Measurements from ENCODE around the gene SAP130.

The SAP130 gene

GRCh38 chr2:127940641-127941040 is 87.2 kb downstream of the SAP130 start:
- H3K27ac ChIP-seq (ENCODE audit: insufficient read depth, low read length, poor library complexity, severe bottlenecking): no peak overlapping the region
- no peaks in the 10 kb centered on the region for H3K9me3 ChIP-seq (ENCODE audit: control insufficient read depth, low read length)
- H3K27me3 ChIP-seq (replicated peaks; ENCODE audit: control insufficient read depth, insufficient read depth, low read length, poor library complexity, severe bottlenecking): no peaks in the 10 kb centered on the region
- no peaks in the 10 kb centered on the region for H3K4me1 ChIP-seq (ENCODE audit: control insufficient read depth, insufficient read depth, low read length, poor library complexity, severe bottlenecking)
- no peak for DNase-seq
- peaks cover 34% of the 10 kb centered on the region for H3K36me3 ChIP-seq (ENCODE audit: control insufficient read depth, insufficient read depth, low read length)
- no peak overlapping the region for H3K4me3 ChIP-seq (ENCODE audit: insufficient read depth, low read depth, low read length, poor library complexity, severe bottlenecking)

- DNase-seq: no peak
- Histone ChIP-seq H3K27ac (ENCODE audit: insufficient read depth, low read length, poor library complexity, severe bottlenecking) (no peak overlapping the region), H3K4me1 (ENCODE audit: control insufficient read depth, insufficient read depth, low read length, poor library complexity, severe bottlenecking) (no peaks in the 10 kb centered on the region), H3K36me3 (ENCODE audit: control insufficient read depth, insufficient read depth, low read length) (no peaks in the 10 kb centered on the region), H3K4me3 (ENCODE audit: insufficient read depth, low read depth, low read length, poor library complexity, severe bottlenecking) (no peak overlapping the region), H3K27me3 (replicated peaks; ENCODE audit: control insufficient read depth, insufficient read depth, low read length, poor library complexity, severe bottlenecking) (no peaks in the 10 kb centered on the region), H3K9me3 (ENCODE audit: control insufficient read depth, low read length) (no peaks in the 10 kb centered on the region)
These were observed 92.5 kb downstream of the SAP130 start for GRCh38 chr2:127935337-127935736.

GRCh38 chr2:127932199-127932876 is 95.5 kb downstream of the SAP130 start:
- Histone ChIP-seq H3K36me3 (ENCODE audit: control insufficient read depth, insufficient read depth, low read length) (no peaks in the 10 kb centered on the region), H3K27me3 (replicated peaks; ENCODE audit: control insufficient read depth, insufficient read depth, low read length, poor library complexity, severe bottlenecking) (no peaks in the 10 kb centered on the region), H3K27ac (ENCODE audit: insufficient read depth, low read length, poor library complexity, severe bottlenecking) (no peak overlapping the region), H3K4me3 (ENCODE audit: insufficient read depth, low read depth, low read length, poor library complexity, severe bottlenecking) (no peak overlapping the region), H3K4me1 (ENCODE audit: control insufficient read depth, insufficient read depth, low read length, poor library complexity, severe bottlenecking) (no peaks in the 10 kb centered on the region), H3K9me3 (ENCODE audit: control insufficient read depth, low read length) (no peaks in the 10 kb centered on the region)
- DNase-seq: no peak

GRCh38 chr2:127929449-127929848 is 98.4 kb downstream of the SAP130 start:
- H3K36me3 ChIP-seq (ENCODE audit: control insufficient read depth, insufficient read depth, low read length): no peaks in the 10 kb centered on the region
- H3K4me1 ChIP-seq (ENCODE audit: control insufficient read depth, insufficient read depth, low read length, poor library complexity, severe bottlenecking): no peaks in the 10 kb centered on the region
- no peak overlapping the region for H3K27ac ChIP-seq (ENCODE audit: insufficient read depth, low read length, poor library complexity, severe bottlenecking)
- H3K27me3 ChIP-seq (replicated peaks; ENCODE audit: control insufficient read depth, insufficient read depth, low read length, poor library complexity, severe bottlenecking): no peaks in the 10 kb centered on the region
- no peaks in the 10 kb centered on the region for H3K9me3 ChIP-seq (ENCODE audit: control insufficient read depth, low read length)
- no peak for DNase-seq
- no peak overlapping the region for H3K4me3 ChIP-seq (ENCODE audit: insufficient read depth, low read depth, low read length, poor library complexity, severe bottlenecking)

- H3K9me3 ChIP-seq (ENCODE audit: control insufficient read depth, low read length): no peaks in the 10 kb centered on the region
- H3K27ac ChIP-seq (ENCODE audit: insufficient read depth, low read length, poor library complexity, severe bottlenecking): no peak overlapping the region
- DNase-seq: no peak
- H3K4me1 ChIP-seq (ENCODE audit: control insufficient read depth, insufficient read depth, low read length, poor library complexity, severe bottlenecking): no peaks in the 10 kb centered on the region
- no peaks in the 10 kb centered on the region for H3K27me3 ChIP-seq (replicated peaks; ENCODE audit: control insufficient read depth, insufficient read depth, low read length, poor library complexity, severe bottlenecking)
- no peak overlapping the region for H3K4me3 ChIP-seq (ENCODE audit: insufficient read depth, low read depth, low read length, poor library complexity, severe bottlenecking)
- no peaks in the 10 kb centered on the region for H3K36me3 ChIP-seq (ENCODE audit: control insufficient read depth, insufficient read depth, low read length)
These were observed 100.5 kb downstream of the SAP130 start for GRCh38 chr2:127927384-127927783.

- Histone ChIP-seq H3K36me3 (ENCODE audit: control insufficient read depth, insufficient read depth, low read length) (no peaks in the 10 kb centered on the region), H3K27ac (ENCODE audit: insufficient read depth, low read length, poor library complexity, severe bottlenecking) (no peak overlapping the region), H3K9me3 (ENCODE audit: control insufficient read depth, low read length) (no peaks in the 10 kb centered on the region), H3K27me3 (replicated peaks; ENCODE audit: control insufficient read depth, insufficient read depth, low read length, poor library complexity, severe bottlenecking) (no peaks in the 10 kb centered on the region), H3K4me1 (ENCODE audit: control insufficient read depth, insufficient read depth, low read length, poor library complexity, severe bottlenecking) (no peaks in the 10 kb centered on the region), H3K4me3 (ENCODE audit: insufficient read depth, low read depth, low read length, poor library complexity, severe bottlenecking) (no peak overlapping the region)
- DNase-seq: no peak
These were observed 109.9 kb downstream of the SAP130 start for GRCh38 chr2:127917916-127918315.

- no peaks in the 10 kb centered on the region for H3K4me1 ChIP-seq (ENCODE audit: control insufficient read depth, insufficient read depth, low read length, poor library complexity, severe bottlenecking)
- no peak overlapping the region for H3K4me3 ChIP-seq (ENCODE audit: insufficient read depth, low read depth, low read length, poor library complexity, severe bottlenecking)
- no peak for DNase-seq
- H3K36me3 ChIP-seq (ENCODE audit: control insufficient read depth, insufficient read depth, low read length): no peaks in the 10 kb centered on the region
- no peaks in the 10 kb centered on the region for H3K27me3 ChIP-seq (replicated peaks; ENCODE audit: control insufficient read depth, insufficient read depth, low read length, poor library complexity, severe bottlenecking)
- no peak overlapping the region for H3K27ac ChIP-seq (ENCODE audit: insufficient read depth, low read length, poor library complexity, severe bottlenecking)
- H3K9me3 ChIP-seq (ENCODE audit: control insufficient read depth, low read length): no peaks in the 10 kb centered on the region
These were observed 113.9 kb downstream of the SAP130 start for GRCh38 chr2:127913808-127914457.

GRCh38 chr2:127911737-127912136 is 116.1 kb downstream of the SAP130 start:
- no peak overlapping the region for H3K4me3 ChIP-seq (ENCODE audit: insufficient read depth, low read depth, low read length, poor library complexity, severe bottlenecking)
- H3K36me3 ChIP-seq (ENCODE audit: control insufficient read depth, insufficient read depth, low read length): no peaks in the 10 kb centered on the region
- H3K27ac ChIP-seq (ENCODE audit: insufficient read depth, low read length, poor library complexity, severe bottlenecking): no peak overlapping the region
- no peaks in the 10 kb centered on the region for H3K27me3 ChIP-seq (replicated peaks; ENCODE audit: control insufficient read depth, insufficient read depth, low read length, poor library complexity, severe bottlenecking)
- no peaks in the 10 kb centered on the region for H3K4me1 ChIP-seq (ENCODE audit: control insufficient read depth, insufficient read depth, low read length, poor library complexity, severe bottlenecking)
- DNase-seq: no peak
- no peaks in the 10 kb centered on the region for H3K9me3 ChIP-seq (ENCODE audit: control insufficient read depth, low read length)

GRCh38 chr2:127910415-127910814 is 117.4 kb downstream of the SAP130 start:
- no peaks in the 10 kb centered on the region for H3K9me3 ChIP-seq (ENCODE audit: control insufficient read depth, low read length)
- no peaks in the 10 kb centered on the region for H3K27me3 ChIP-seq (replicated peaks; ENCODE audit: control insufficient read depth, insufficient read depth, low read length, poor library complexity, severe bottlenecking)
- no peak overlapping the region for H3K27ac ChIP-seq (ENCODE audit: insufficient read depth, low read length, poor library complexity, severe bottlenecking)
- no peak for DNase-seq
- no peak overlapping the region for H3K4me3 ChIP-seq (ENCODE audit: insufficient read depth, low read depth, low read length, poor library complexity, severe bottlenecking)
- no peaks in the 10 kb centered on the region for H3K36me3 ChIP-seq (ENCODE audit: control insufficient read depth, insufficient read depth, low read length)
- H3K4me1 ChIP-seq (ENCODE audit: control insufficient read depth, insufficient read depth, low read length, poor library complexity, severe bottlenecking): no peaks in the 10 kb centered on the region

- Histone ChIP-seq H3K27me3 (replicated peaks; ENCODE audit: control insufficient read depth, insufficient read depth, low read length, poor library complexity, severe bottlenecking) (no peaks in the 10 kb centered on the region), H3K36me3 (ENCODE audit: control insufficient read depth, insufficient read depth, low read length) (no peaks in the 10 kb centered on the region), H3K9me3 (ENCODE audit: control insufficient read depth, low read length) (no peaks in the 10 kb centered on the region), H3K4me1 (ENCODE audit: control insufficient read depth, insufficient read depth, low read length, poor library complexity, severe bottlenecking) (no peaks in the 10 kb centered on the region), H3K27ac (ENCODE audit: insufficient read depth, low read length, poor library complexity, severe bottlenecking) (no peak overlapping the region), H3K4me3 (ENCODE audit: insufficient read depth, low read depth, low read length, poor library complexity, severe bottlenecking) (no peak overlapping the region)
- no peak for DNase-seq
These were observed 118.8 kb downstream of the SAP130 start for GRCh38 chr2:127909019-127909418.
